Measurements from ENCODE around the gene PDE3A.

The PDE3A gene

GRCh38 chr12:20503858-20504257 lies 135.5 kb downstream of the PDE3A start:
- TF ChIP-seq CTCF (IDR thresholded peaks at IDR 0.05; ENCODE audit: low read depth, low read length, missing control alignments): no peak
- H3K4me3 ChIP-seq (replicated peaks; ENCODE audit: low read depth, low read length): no peak overlapping the region
- no peak for DNase-seq (ENCODE audit: extremely low read depth, low read depth)

- no peak for TF ChIP-seq CTCF (IDR thresholded peaks at IDR 0.05; ENCODE audit: low read depth, low read length, missing control alignments)
- no peak overlapping the region for H3K4me3 ChIP-seq (replicated peaks; ENCODE audit: low read depth, low read length)
- DNase-seq (ENCODE audit: extremely low read depth, low read depth): no peak
Measured at GRCh38 chr12:20505056-20505455, 136.7 kb downstream of the PDE3A start.

- H3K4me3 ChIP-seq (replicated peaks; ENCODE audit: low read depth, low read length): no peak overlapping the region
- no peak for TF ChIP-seq CTCF (IDR thresholded peaks at IDR 0.05; ENCODE audit: low read depth, low read length, missing control alignments)
- no peak for DNase-seq (ENCODE audit: extremely low read depth, low read depth)
Measured at GRCh38 chr12:20507056-20507455, 138.7 kb downstream of the PDE3A start.

GRCh38 chr12:20507711-20508110 lies 139.4 kb downstream of the PDE3A start:
- no peak for TF ChIP-seq CTCF (IDR thresholded peaks at IDR 0.05; ENCODE audit: low read depth, low read length, missing control alignments)

GRCh38 chr12:20508359-20508758 lies 140.0 kb downstream of the PDE3A start:
- DNase-seq (ENCODE audit: extremely low read depth, low read depth): no peak
- TF ChIP-seq CTCF (IDR thresholded peaks at IDR 0.05; ENCODE audit: low read depth, low read length, missing control alignments): no peak
- H3K4me3 ChIP-seq (replicated peaks; ENCODE audit: low read depth, low read length): no peak overlapping the region

More at GRCh38 chr12:20507711-20508110, 139.4 kb downstream of the PDE3A start:
- H3K4me3 ChIP-seq (replicated peaks; ENCODE audit: low read depth, low read length): no peak overlapping the region
- DNase-seq (ENCODE audit: extremely low read depth, low read depth): no peak

- no peak for TF ChIP-seq CTCF (IDR thresholded peaks at IDR 0.05; ENCODE audit: low read depth, low read length, missing control alignments)
- DNase-seq (ENCODE audit: extremely low read depth, low read depth): no peak
- no peak overlapping the region for H3K4me3 ChIP-seq (replicated peaks; ENCODE audit: low read depth, low read length)
Measured at GRCh38 chr12:20508962-20509361, 140.6 kb downstream of the PDE3A start.

GRCh38 chr12:20510811-20511210 lies 142.5 kb downstream of the PDE3A start:
- TF ChIP-seq CTCF (IDR thresholded peaks at IDR 0.05; ENCODE audit: low read depth, low read length, missing control alignments): no peak
- DNase-seq (ENCODE audit: extremely low read depth, low read depth): no peak
- no peak overlapping the region for H3K4me3 ChIP-seq (replicated peaks; ENCODE audit: low read depth, low read length)
